Gastroesophageal sphincter (tissue), 4 donors: Measurements from ENCODE around the gene HSPB8. TPM values are rescaled to one million over a fixed set of nuclear protein-coding genes. Genes with fewer than 3 reads are reported as not detected.
A peak's percentile ranks its signal among the peaks of the same experiment; 100 is the strongest.

Source experiments
- ATAC-seq: fragments of 150-250 bp; one replicate; pipeline ENCODE4 v1.9.1; 2016; ENCODE audit warnings: mild to moderate bottlenecking, moderate library complexity
- H3K27ac ChIP-seq, 4 donors: fragments of 200-600 bp; sonication (generic) in 3 of 4; 1 replicate in 3 of 4; 2 replicates in 1 of 4; pipeline ENCODE4 v1.5.1; 2016 to 2019
- H3K27me3 ChIP-seq: fragments of 200-600 bp; sonication (generic); one replicate; pipeline ENCODE4 v1.5.1; 2019
- H3K36me3 ChIP-seq, 2 donors: fragments of 200-600 bp; sonication (generic); one replicate each; pipeline ENCODE4 v1.5.1; 2019; ENCODE audit warnings: control low read depth in 1 of 2
- H3K4me1 ChIP-seq, 3 donors: fragments of 200-600 bp; sonication (generic); 1 replicate in 2 of 3; 2 replicates in 1 of 3; pipeline ENCODE4 v1.5.1; 2016 to 2019; ENCODE audit warnings: control low read depth in 2 of 3
- H3K4me3 ChIP-seq, 2 donors: fragments of 200-600 bp; sonication (generic); one replicate each; pipeline ENCODE4 v1.5.1; 2019; ENCODE audit warnings: mild to moderate bottlenecking in 1 of 2, moderate library complexity in 1 of 2
- H3K9me3 ChIP-seq, 3 donors: fragments of 200-600 bp; sonication (generic); one replicate each; pipeline ENCODE4 v1.5.1; 2017 to 2019; ENCODE audit warnings: control low read depth in 2 of 3
- EP300 ChIP-seq: sonication (generic); formaldehyde crosslinking; IDR thresholded peaks from one replicate; pipeline ENCODE4 v1.6.1; 2017; ENCODE audit warnings: antibody characterized with exemption, mild to moderate bottlenecking
- POLR2A ChIP-seq, 2 donors: fragments of 450-650 bp; IDR thresholded peaks; one replicate each; pipeline ENCODE4 v1.6.1; 2017; ENCODE audit warnings: antibody characterized with exemption in 2 of 2, mild to moderate bottlenecking in 2 of 2, moderate library complexity in 1 of 2
- POLR2AphosphoS5 ChIP-seq: sonication (generic); formaldehyde crosslinking; IDR thresholded peaks from one replicate; pipeline ENCODE4 v1.6.1; 2017; ENCODE audit warnings: antibody characterized with exemption
- WGBS, 2 donors: methylation state at CpG; one replicate each; pipeline ENCODE4 v1.1.5; 2018; ENCODE audit warnings: low coverage in 1 of 2; 5-methylcytosine and 5-hydroxymethylcytosine counted together
- total RNA-seq, 4 donors: library from RNA; depleted of rRNA; stranded (reverse); fragments of >200 nt; gene quantifications; one replicate each; pipeline ENCODE4 v1.1.0, GENCODE V29; 2016
- TF ChIP-seq, protein P1 (sequence below), 4 experiments: fragments of 200-600 bp in 2 of 4; fragments of 450-650 bp in 2 of 4; sonication (generic) in 1 of 4; IDR thresholded peaks; one replicate each; pipeline ENCODE4 v1.5.1; 2017 to 2019; ENCODE audit warnings: antibody characterized with exemption in 4 of 4, mild to moderate bottlenecking in 2 of 4, moderate library complexity in 2 of 4

HSPB8 gene
- total RNA-seq, 4 donors from 2014 or later: 389 to 508 (median 448) TPM

DNA sequence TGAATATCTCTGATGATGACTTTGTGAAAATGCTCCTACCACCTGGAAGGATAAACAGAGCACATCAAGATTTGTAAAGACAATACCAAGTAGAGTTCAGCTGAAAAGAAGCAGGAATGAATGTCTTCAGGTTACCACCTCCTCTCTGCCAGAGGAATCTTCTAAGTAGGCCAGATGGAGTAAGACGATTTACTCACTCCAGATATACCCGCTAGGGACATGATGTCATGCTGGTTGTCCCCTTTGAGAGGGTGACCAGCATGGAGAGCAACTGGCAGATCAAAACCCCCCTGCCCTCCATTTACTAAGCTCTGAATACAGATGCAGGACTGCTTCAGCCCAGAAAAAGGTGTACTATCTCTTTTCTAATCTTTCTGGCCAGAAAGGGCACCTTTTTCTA is 39.3 kb upstream of the HSPB8 start:
- H3K9me3 ChIP-seq: no peaks in the 10 kb centered on the region
- no peaks in the 10 kb centered on the region for H3K36me3 ChIP-seq
- H3K27me3 ChIP-seq: no peaks in the 10 kb centered on the region
- TF ChIP-seq POLR2AphosphoS5 (no peak), EP300 (no peak), POLR2A (IDR thresholded peaks at IDR 0.05) (no peak)
- TF ChIP-seq, protein P1, sequence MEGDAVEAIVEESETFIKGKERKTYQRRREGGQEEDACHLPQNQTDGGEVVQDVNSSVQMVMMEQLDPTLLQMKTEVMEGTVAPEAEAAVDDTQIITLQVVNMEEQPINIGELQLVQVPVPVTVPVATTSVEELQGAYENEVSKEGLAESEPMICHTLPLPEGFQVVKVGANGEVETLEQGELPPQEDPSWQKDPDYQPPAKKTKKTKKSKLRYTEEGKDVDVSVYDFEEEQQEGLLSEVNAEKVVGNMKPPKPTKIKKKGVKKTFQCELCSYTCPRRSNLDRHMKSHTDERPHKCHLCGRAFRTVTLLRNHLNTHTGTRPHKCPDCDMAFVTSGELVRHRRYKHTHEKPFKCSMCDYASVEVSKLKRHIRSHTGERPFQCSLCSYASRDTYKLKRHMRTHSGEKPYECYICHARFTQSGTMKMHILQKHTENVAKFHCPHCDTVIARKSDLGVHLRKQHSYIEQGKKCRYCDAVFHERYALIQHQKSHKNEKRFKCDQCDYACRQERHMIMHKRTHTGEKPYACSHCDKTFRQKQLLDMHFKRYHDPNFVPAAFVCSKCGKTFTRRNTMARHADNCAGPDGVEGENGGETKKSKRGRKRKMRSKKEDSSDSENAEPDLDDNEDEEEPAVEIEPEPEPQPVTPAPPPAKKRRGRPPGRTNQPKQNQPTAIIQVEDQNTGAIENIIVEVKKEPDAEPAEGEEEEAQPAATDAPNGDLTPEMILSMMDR (IDR thresholded peaks at IDR 0.05): no peak
- 40 to 81% methylated on average over 1 to 2 of the region's 2 CpGs for WGBS, 2 donors
- H3K27ac ChIP-seq: no peak overlapping the region
- ATAC-seq: no peak
- H3K4me3 ChIP-seq: no peak overlapping the region
- no peaks in the 10 kb centered on the region for H3K4me1 ChIP-seq

DNA sequence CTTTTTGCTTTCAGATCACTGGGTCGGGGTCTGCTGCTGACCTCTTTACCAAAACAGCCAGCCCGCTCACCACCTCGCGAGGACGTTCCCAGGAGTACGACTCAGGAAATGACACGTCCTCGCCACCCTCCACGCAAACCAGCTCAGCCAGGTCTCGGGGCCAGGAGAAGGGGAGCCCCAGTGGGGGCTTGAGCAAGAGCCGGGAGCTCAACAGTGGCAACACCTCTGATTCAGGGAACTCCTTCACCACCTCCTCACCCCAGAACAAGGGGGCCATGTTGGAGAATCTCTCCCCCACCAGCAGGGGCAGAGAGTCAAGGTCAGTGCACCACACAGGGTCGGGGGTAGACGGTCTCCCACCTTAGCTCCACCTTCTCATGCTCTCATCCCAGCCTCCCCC is 33.4 kb upstream of the HSPB8 start:
- H3K27me3 ChIP-seq: no peaks in the 10 kb centered on the region
- H3K9me3 ChIP-seq: no peaks in the 10 kb centered on the region
- no peak for TF ChIP-seq POLR2AphosphoS5
- TF ChIP-seq EP300: no peak
- H3K36me3 ChIP-seq: no peaks in the 10 kb centered on the region
- ATAC-seq: no peak
- no peaks in the 10 kb centered on the region for H3K4me1 ChIP-seq
- H3K27ac ChIP-seq: no peak overlapping the region
- H3K4me3 ChIP-seq: no peak overlapping the region
- 51 to 67% methylated on average over 2 to 7 of the region's 13 CpGs for WGBS, 2 donors

- peak overlapping the region in 1 of 4 donors; percentile 5 for H3K27ac ChIP-seq
- H3K9me3 ChIP-seq: peaks cover 0 to 14% (median 0%) of the 10 kb centered on the region in 3 donors
- ATAC-seq: no peak
- no peak for TF ChIP-seq EP300
- TF ChIP-seq, protein P1 (IDR thresholded peaks at IDR 0.05): no peak
- TF ChIP-seq POLR2A (IDR thresholded peaks at IDR 0.05): no peak
- no peak for TF ChIP-seq POLR2AphosphoS5
- no peaks in the 10 kb centered on the region for H3K4me1 ChIP-seq
- no peaks in the 10 kb centered on the region for H3K36me3 ChIP-seq
- WGBS, 2 donors: 61 to 68% methylated on average over 2 of the region's 2 CpGs
- no peak overlapping the region for H3K4me3 ChIP-seq
- H3K27me3 ChIP-seq: no peaks in the 10 kb centered on the region
Measured at GRCh38 chr12:119147847-119148448, 30.8 kb upstream of the HSPB8 start.

DNA sequence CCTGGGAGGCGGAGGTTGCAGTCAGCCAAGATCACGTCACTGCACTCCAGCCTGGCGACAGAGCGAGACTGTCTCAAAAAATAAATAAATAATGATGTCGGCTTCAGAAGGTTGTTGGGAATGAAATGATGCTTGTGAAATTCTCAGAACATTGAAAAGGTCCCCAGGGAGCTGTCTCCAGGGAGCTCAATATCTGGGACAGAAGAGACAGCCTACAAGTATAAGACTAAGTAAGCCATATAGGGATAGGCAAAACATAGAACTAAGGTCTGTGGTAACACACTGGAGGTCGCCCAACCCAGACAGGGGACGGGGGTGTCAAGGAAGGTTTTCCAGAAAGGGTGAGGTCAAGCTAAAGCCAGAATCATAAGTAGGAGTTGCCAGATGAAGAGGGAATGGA is 29.5 kb upstream of the HSPB8 start:
- Histone ChIP-seq H3K27me3 (no peaks in the 10 kb centered on the region), H3K4me1 (no peaks in the 10 kb centered on the region), H3K36me3 (no peaks in the 10 kb centered on the region), H3K27ac (no peak overlapping the region), H3K4me3 (no peak overlapping the region), H3K9me3 (peaks cover 0 to 14% (median 0%) of the 10 kb centered on the region in 3 donors)
- TF ChIP-seq POLR2A (IDR thresholded peaks at IDR 0.05) (no peak), EP300 (no peak), POLR2AphosphoS5 (no peak)
- TF ChIP-seq, protein P1 (IDR thresholded peaks at IDR 0.05): no peak
- WGBS, 2 donors: 48 to 88% methylated on average over 3 to 7 of the region's 7 CpGs
- no peak for ATAC-seq

- TF ChIP-seq POLR2A (IDR thresholded peaks at IDR 0.05): no peak
- no peak for TF ChIP-seq POLR2AphosphoS5
- no peak for TF ChIP-seq EP300
- TF ChIP-seq, protein P1 (IDR thresholded peaks at IDR 0.05): no peak
- H3K4me3 ChIP-seq: no peak overlapping the region
- H3K9me3 ChIP-seq: peaks cover 0 to 14% (median 0%) of the 10 kb centered on the region in 3 donors
- no peak overlapping the region for H3K27ac ChIP-seq
- no peaks in the 10 kb centered on the region for H3K36me3 ChIP-seq
- 100% methylated on average over 1 of the region's 1 CpG; no CpG with 5 or more reads in 1 of the 2 donors for WGBS, 2 donors
- H3K4me1 ChIP-seq: peaks cover 0 to 4% (median 0%) of the 10 kb centered on the region in 3 donors
- no peak for ATAC-seq
- no peaks in the 10 kb centered on the region for H3K27me3 ChIP-seq
Measured at GRCh38 chr12:119151445-119152026, 27.2 kb upstream of the HSPB8 start.
